BE2C (cell line): ENCODE measurements around the gene CNOT9.
"Not testable (repeated sequence)": the region's sequence is repeated elsewhere in the genome, so short reads cannot be mapped to it uniquely, and the experiment has no call there.

Experiments used
- DNase-seq: peaks from one replicate; pipeline ENCODE4 v3.0.0-alpha.2; 2020
- H3K27me3 ChIP-seq: fragments of 250-450 bp; sonication (Bioruptor Pico); 2 replicates; pipeline ENCODE4 v1.5.1; 2020; ENCODE audit warnings: mild to moderate bottlenecking
- H3K36me3 ChIP-seq: fragments of 250-450 bp; sonication (Bioruptor Pico); 2 replicates; pipeline ENCODE4 v1.5.1; 2020; ENCODE audit warnings: mild to moderate bottlenecking
- H3K4me1 ChIP-seq: fragments of 250-450 bp; sonication (Bioruptor Pico); 2 replicates; pipeline ENCODE4 v1.5.1; 2020
- H3K4me3 ChIP-seq: 2 replicates; pipeline ENCODE4 v1.5.1; 2011; ENCODE audit warnings: low read depth, low read length
- H3K9me3 ChIP-seq: fragments of 250-450 bp; sonication (Bioruptor Pico); 2 replicates; pipeline ENCODE4 v1.5.1; 2020
- CTCF ChIP-seq: IDR thresholded peaks from 2 replicates; pipeline ENCODE4 v1.5.1; 2012; ENCODE audit warnings: mild to moderate bottlenecking, low read depth, low read length

Gene CNOT9

GRCh38 chr2:218540015-218540414 lies 28.6 kb upstream of the CNOT9 start:
- H3K4me1 ChIP-seq = no peaks in the 10 kb centered on the region
- TF ChIP-seq CTCF = no peak
- no peaks in the 10 kb centered on the region for H3K27me3 ChIP-seq
- no peaks in the 10 kb centered on the region for H3K9me3 ChIP-seq
- H3K4me3 ChIP-seq = no peak overlapping the region
- DNase-seq = no peak
- H3K36me3 ChIP-seq = peaks cover 54% of the 10 kb centered on the region

GRCh38 chr2:218546012-218546411 lies 22.6 kb upstream of the CNOT9 start:
- Histone ChIP-seq H3K9me3 (no peaks in the 10 kb centered on the region), H3K4me1 (no peaks in the 10 kb centered on the region), H3K4me3 (no peak overlapping the region), H3K36me3 (peaks cover 53% of the 10 kb centered on the region), H3K27me3 (no peaks in the 10 kb centered on the region)
- no peak for DNase-seq
- no peak for TF ChIP-seq CTCF

- TF ChIP-seq CTCF = no peak
- Histone ChIP-seq H3K27me3 (no peaks in the 10 kb centered on the region), H3K36me3 (peaks cover 57% of the 10 kb centered on the region), H3K9me3 (no peaks in the 10 kb centered on the region), H3K4me3 (no peak overlapping the region), H3K4me1 (no peaks in the 10 kb centered on the region)
- no peak for DNase-seq
Measured at GRCh38 chr2:218547511-218547910, 21.1 kb upstream of the CNOT9 start.

- no peaks in the 10 kb centered on the region for H3K4me1 ChIP-seq
- H3K36me3 ChIP-seq = peaks cover 59% of the 10 kb centered on the region
- no peak for DNase-seq
- TF ChIP-seq CTCF = no peak
- no peak overlapping the region for H3K4me3 ChIP-seq
- H3K27me3 ChIP-seq = no peaks in the 10 kb centered on the region
- no peaks in the 10 kb centered on the region for H3K9me3 ChIP-seq
Measured at GRCh38 chr2:218547978-218548377, 20.7 kb upstream of the CNOT9 start.

DNA sequence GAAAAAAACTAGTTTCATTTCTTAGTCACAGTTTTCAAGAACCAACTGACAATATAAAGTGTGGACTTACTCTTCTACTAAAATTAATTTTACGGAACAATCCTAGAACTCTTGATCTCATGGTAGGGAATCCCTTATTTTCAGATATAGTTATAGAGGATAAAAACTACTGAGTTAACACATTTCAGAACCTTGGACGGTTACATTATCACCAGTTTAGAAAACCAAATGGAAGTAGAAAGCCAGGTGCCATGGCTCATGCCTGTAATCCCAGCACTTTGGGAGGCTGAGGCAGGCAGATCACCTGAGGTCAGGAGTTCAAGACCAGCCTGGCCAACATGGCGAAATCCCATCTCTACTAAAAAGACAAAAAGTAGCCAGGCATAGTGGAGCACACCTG lies 14.4 kb upstream of the CNOT9 start:
- peaks cover 45% of the 10 kb centered on the region for H3K36me3 ChIP-seq
- not testable (repeated sequence) for DNase-seq, H3K9me3 ChIP-seq, H3K4me1 ChIP-seq, H3K27me3 ChIP-seq, H3K4me3 ChIP-seq

DNA sequence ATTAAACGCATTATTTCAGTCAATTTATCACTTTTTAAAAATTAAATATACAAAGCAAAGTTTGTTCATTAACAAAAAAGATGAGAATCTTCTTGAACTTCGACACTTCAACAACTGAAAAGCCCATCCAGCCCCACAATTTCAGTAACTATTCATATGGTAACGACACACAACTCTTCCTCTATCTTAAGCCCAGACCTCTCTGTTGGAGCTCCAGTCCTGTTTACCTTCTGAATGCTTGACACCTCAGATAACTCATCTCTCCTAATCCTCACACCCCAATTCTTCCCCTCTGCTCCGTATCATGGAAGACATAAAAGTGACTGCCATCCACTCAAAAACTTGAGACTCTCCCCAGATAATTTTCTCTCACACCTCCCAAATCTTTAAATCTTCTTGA lies 13.1 kb upstream of the CNOT9 start:
- TF ChIP-seq CTCF = no peak
- Histone ChIP-seq H3K36me3 (peaks cover 49% of the 10 kb centered on the region), H3K4me3 (no peak overlapping the region), H3K4me1 (no peaks in the 10 kb centered on the region), H3K9me3 (no peaks in the 10 kb centered on the region), H3K27me3 (no peaks in the 10 kb centered on the region)
- DNase-seq = no peak

DNA sequence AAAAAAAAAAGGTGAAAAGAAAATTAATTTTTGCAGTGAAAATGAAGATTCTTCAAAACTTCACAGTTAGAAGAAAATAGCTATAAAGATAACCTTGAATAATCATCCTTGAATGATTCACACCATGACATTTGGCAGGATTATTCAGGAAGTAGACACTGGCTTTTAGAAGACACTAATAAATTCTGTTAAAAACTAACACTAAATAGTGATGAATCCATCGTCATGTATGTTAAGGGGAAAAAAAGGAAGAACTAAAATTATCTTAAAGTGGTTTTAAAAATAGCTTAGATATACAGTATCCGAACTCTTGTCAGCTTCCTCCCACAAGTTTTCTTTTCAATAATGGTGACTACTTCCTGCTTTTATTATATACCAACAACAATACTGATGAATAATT lies 10.7 kb upstream of the CNOT9 start:
- no peaks in the 10 kb centered on the region for H3K9me3 ChIP-seq
- no peak for DNase-seq
- H3K4me3 ChIP-seq = no peak overlapping the region
- H3K4me1 ChIP-seq = no peaks in the 10 kb centered on the region
- H3K27me3 ChIP-seq = no peaks in the 10 kb centered on the region
- peaks cover 42% of the 10 kb centered on the region for H3K36me3 ChIP-seq
- no peak for TF ChIP-seq CTCF
